MM.1S (cell line): ENCODE results near the gene RDH5.

Experiments used
- CTCF ChIP-seq: fragments of 300-600 bp; sonication (generic); IDR thresholded peaks from 2 replicates; pipeline ENCODE4 v1.5.1; 2016; ENCODE audit warnings: antibody characterized with exemption, low read length, mixed read lengths
- EZH2phosphoT487 ChIP-seq: fragments of 300-600 bp; sonication (generic); IDR thresholded peaks from 2 replicates; pipeline ENCODE4 v1.6.1; 2018; ENCODE audit warnings: antibody characterized with exemption, low read length

GRCh38 chr12:55679691-55680090 lies 40.5 kb upstream of the RDH5 start:
- TF ChIP-seq CTCF (no peak), EZH2phosphoT487 (no peak)
